Astrocyte (in vitro differentiated cells and primary cell): ENCODE results near the gene CCL28. TPM values are rescaled to one million over a fixed set of nuclear protein-coding genes. Genes with fewer than 3 reads are reported as not detected.
"Not testable (repeated sequence)": the region's sequence is repeated elsewhere in the genome, so short reads cannot be mapped to it uniquely, and the experiment has no call there.

Experiments used
- DNase-seq: peaks from one replicate; pipeline ENCODE4 v3.0.0-alpha.2; 2010; ENCODE audit warnings: low read depth
- FAIRE-seq: peaks from 2 replicates; lab custom pipeline; 2011; peaks lifted over from hg19 to GRCh38; lab: Jason Lieb, UNC
- H2AFZ ChIP-seq: 2 replicates; pipeline ENCODE4 v1.6.0; 2012; ENCODE audit warnings: low read depth, low read length, inconsistent platforms
- H3K27ac ChIP-seq: 2 replicates; pipeline ENCODE4 v1.5.1; 2011; ENCODE audit warnings: low read depth, low read length, inconsistent platforms
- H3K27me3 ChIP-seq: 2 replicates; pipeline ENCODE4 v1.6.0; 2011; ENCODE audit warnings: low read length, inconsistent platforms; ENCODE audit not compliant: insufficient read depth
- H3K36me3 ChIP-seq: 2 replicates; pipeline ENCODE4 v1.5.1; 2011; ENCODE audit warnings: low read length, inconsistent platforms; ENCODE audit not compliant: insufficient read depth
- H3K4me1 ChIP-seq: 2 replicates; pipeline ENCODE4 v1.5.1; 2011; ENCODE audit warnings: low read length, inconsistent platforms; ENCODE audit not compliant: insufficient read depth
- H3K4me2 ChIP-seq: 2 replicates; pipeline ENCODE4 v1.6.0; 2012; ENCODE audit warnings: low read length, inconsistent platforms
- H3K4me3 ChIP-seq: 2 replicates; pipeline ENCODE4 v1.5.1; 2011; ENCODE audit warnings: low read depth, mild to moderate bottlenecking, low read length, inconsistent platforms; ENCODE audit not compliant: insufficient read depth
- H3K79me2 ChIP-seq: 2 replicates; pipeline ENCODE4 v1.6.0; 2012; ENCODE audit warnings: mild to moderate bottlenecking, low read length, inconsistent platforms; ENCODE audit not compliant: insufficient read depth
- H3K9ac ChIP-seq: 2 replicates; pipeline ENCODE4 v1.6.0; 2012; ENCODE audit warnings: mild to moderate bottlenecking, low read length, inconsistent platforms
- H3K9me3 ChIP-seq: 2 replicates; pipeline ENCODE4 v1.5.1; 2012; ENCODE audit warnings: low read depth, mild to moderate bottlenecking, low read length, inconsistent platforms; ENCODE audit not compliant: insufficient read depth
- H4K20me1 ChIP-seq: 2 replicates; pipeline ENCODE4 v1.6.0; 2012; ENCODE audit warnings: low read length, inconsistent platforms; ENCODE audit not compliant: insufficient read depth
- H3K27ac Mint-ChIP-seq: one replicate; pipeline ENCODE4 v1.8.0; 2021; ENCODE audit warnings: mild to moderate bottlenecking, mixed read lengths; ENCODE audit not compliant: unreplicated experiment
- H3K27me3 Mint-ChIP-seq: one replicate; pipeline ENCODE4 v1.8.0; 2021; ENCODE audit warnings: low read depth, mixed read lengths; ENCODE audit not compliant: unreplicated experiment
- H3K36me3 Mint-ChIP-seq: one replicate; pipeline ENCODE4 v1.8.0; 2021; ENCODE audit warnings: low read depth, mixed read lengths; ENCODE audit not compliant: unreplicated experiment
- H3K4me1 Mint-ChIP-seq: one replicate; pipeline ENCODE4 v1.8.0; 2021; ENCODE audit warnings: low read depth, mixed read lengths; ENCODE audit not compliant: unreplicated experiment
- H3K4me3 Mint-ChIP-seq: one replicate; pipeline ENCODE4 v1.8.0; 2021; ENCODE audit warnings: mild to moderate bottlenecking, moderate library complexity, mixed read lengths; ENCODE audit not compliant: unreplicated experiment
- H3K9me3 Mint-ChIP-seq: one replicate; pipeline ENCODE4 v1.8.0; 2021; ENCODE audit warnings: mild to moderate bottlenecking, mixed read lengths; ENCODE audit not compliant: unreplicated experiment
- CTCF ChIP-seq: IDR thresholded peaks from 2 replicates; pipeline ENCODE4 v1.5.1; 2011; ENCODE audit warnings: low read depth, mild to moderate bottlenecking, inconsistent platforms, low read length, moderate library complexity; ENCODE audit not compliant: insufficient read depth
- EZH2 ChIP-seq: IDR thresholded peaks from 2 replicates; pipeline ENCODE4 v1.6.1; 2012; ENCODE audit warnings: mild to moderate bottlenecking, low read length, inconsistent platforms; ENCODE audit not compliant: insufficient read depth
- total RNA-seq: library from RNA; stranded (reverse); gene quantifications from 2 replicates; pipeline ENCODE4 v1.2.1, GENCODE V29; 2021

The CCL28 gene
- total RNA-seq, 1 donor from 2014 or later: 0.16 TPM

- no peaks in the 10 kb centered on the region for H3K4me1 ChIP-seq
- no peak for TF ChIP-seq CTCF
- no peak for TF ChIP-seq EZH2
- no peak overlapping the region for H3K4me2 ChIP-seq
- no peaks in the 10 kb centered on the region for H3K36me3 ChIP-seq
- Mint-ChIP-seq H3K9me3 (peaks cover 9% of the 10 kb centered on the region), H3K27ac (no peak overlapping the region), H3K4me3 (no peak overlapping the region), H3K36me3 (no peaks in the 10 kb centered on the region), H3K27me3 (peaks cover 4% of the 10 kb centered on the region), H3K4me1 (no peaks in the 10 kb centered on the region)
- FAIRE-seq (no peak), DNase-seq (peak; percentile 19)
- H3K9me3 ChIP-seq: no peaks in the 10 kb centered on the region
- H3K27me3 ChIP-seq: no peaks in the 10 kb centered on the region
- no peak overlapping the region for H3K9ac ChIP-seq
- H3K27ac ChIP-seq: no peak overlapping the region
- H4K20me1 ChIP-seq: no peaks in the 10 kb centered on the region
- H3K4me3 ChIP-seq: no peak overlapping the region
- no peaks in the 10 kb centered on the region for H3K79me2 ChIP-seq
- H2AFZ ChIP-seq: no peak overlapping the region
These were observed 44.1 kb downstream of the CCL28 start for GRCh38 chr5:43367909-43368669.

- Histone ChIP-seq H3K4me1 (no peaks in the 10 kb centered on the region), H3K4me3 (no peak overlapping the region), H2AFZ (no peak overlapping the region), H3K27ac (no peak overlapping the region), H3K36me3 (no peaks in the 10 kb centered on the region), H4K20me1 (no peaks in the 10 kb centered on the region), H3K9ac (no peak overlapping the region), H3K27me3 (no peaks in the 10 kb centered on the region), H3K4me2 (no peak overlapping the region), H3K79me2 (no peaks in the 10 kb centered on the region), H3K9me3 (no peaks in the 10 kb centered on the region)
- H3K4me1 Mint-ChIP-seq: no peaks in the 10 kb centered on the region
- peaks cover 9% of the 10 kb centered on the region for H3K9me3 Mint-ChIP-seq
- no peaks in the 10 kb centered on the region for H3K36me3 Mint-ChIP-seq
- TF ChIP-seq EZH2 (no peak), CTCF (no peak)
- H3K4me3 Mint-ChIP-seq: no peak overlapping the region
- peaks cover 4% of the 10 kb centered on the region for H3K27me3 Mint-ChIP-seq
- H3K27ac Mint-ChIP-seq: no peak overlapping the region
- DNase-seq: no peak
- FAIRE-seq: no peak
These were observed 44.7 kb downstream of the CCL28 start for GRCh38 chr5:43367453-43367852.

GRCh38 chr5:43366680-43367246 is 45.4 kb downstream of the CCL28 start:
- H3K36me3 Mint-ChIP-seq, H3K4me2 ChIP-seq, H3K9me3 Mint-ChIP-seq, H3K9ac ChIP-seq, H3K27ac ChIP-seq, H3K9me3 ChIP-seq, H3K4me3 ChIP-seq, H3K4me1 ChIP-seq, DNase-seq, H3K27me3 Mint-ChIP-seq, H2AFZ ChIP-seq, H3K27me3 ChIP-seq, H4K20me1 ChIP-seq, H3K4me3 Mint-ChIP-seq, FAIRE-seq, H3K79me2 ChIP-seq, H3K27ac Mint-ChIP-seq, H3K36me3 ChIP-seq, H3K4me1 Mint-ChIP-seq: not testable (repeated sequence)

- not testable (repeated sequence) for H3K27ac ChIP-seq, H3K9me3 ChIP-seq, H3K4me3 Mint-ChIP-seq, FAIRE-seq, H3K4me1 Mint-ChIP-seq, H3K36me3 ChIP-seq, H3K27me3 ChIP-seq, H3K27me3 Mint-ChIP-seq, DNase-seq, H3K4me2 ChIP-seq, H4K20me1 ChIP-seq, H3K27ac Mint-ChIP-seq, H3K4me3 ChIP-seq, H3K79me2 ChIP-seq, H3K9ac ChIP-seq, H3K36me3 Mint-ChIP-seq, H3K4me1 ChIP-seq, H2AFZ ChIP-seq
- H3K9me3 Mint-ChIP-seq: peaks cover 11% of the 10 kb centered on the region
These were observed 47.0 kb downstream of the CCL28 start for GRCh38 chr5:43365155-43365554.
